Heart left ventricle (tissue), 13 donors: ENCODE measurements around the gene IL19.

Source experiments
- CTCF ChIP-seq, 12 donors: fragments of 200-600 bp; sonication (generic) in 4 of 12; IDR thresholded peaks; one replicate each; pipeline versions ENCODE4 v1.5.0 to v1.8.0; 2018 to 2022; ENCODE audit warnings: antibody characterized with exemption in 12 of 12, mild to moderate bottlenecking in 5 of 12
- POLR2A ChIP-seq, 2 donors: fragments of 450-650 bp; IDR thresholded peaks; one replicate each; pipeline ENCODE4 v1.6.1; 2017; ENCODE audit warnings: antibody characterized with exemption in 2 of 2, mild to moderate bottlenecking in 2 of 2, moderate library complexity in 2 of 2
- donor health status: ischemic (EF 13 %, LVEDD 7.1; RV severe dilation, severe dysfunction).
- donor health status: DM: no; HTN: yes; CAD: no.
- donor health status: DM: no; HTN: no; CAD: no.
- donor health status: ischemic (EF 25% LVEDD 6.9; RV normal size, moderate dysfunction).
- donor health status: ischemic (EF 25% LVEDD 5.7; RV mildly dilated, moderate dysfunction).
- donor health status: ischemic (EF 35%, LVEDD 5.7; RV mildly dilated, moderate dysfunction).
- donor health status: nonischemic (EF 11% LVEDD 7.7; RV severe dilation, severe dysfunction).
- donor health status: DM: yes; HTN: yes; CAD: no.
- donor health status: PGD.
- donor health status: ischemic (EF 29% LVEDD 5.4; RV normal size, mild dysfunction).
- donor health status: nonischemic (EF 23%, LVEDD 6.1; RV moderate dilation, normal function).

- no peak for TF ChIP-seq CTCF (IDR thresholded peaks at IDR 0.05)
- no peak for TF ChIP-seq POLR2A (IDR thresholded peaks at IDR 0.05)
Measured at GRCh38 chr1:206832352-206832880, 61.8 kb downstream of the IL19 start.
